NAMALWA (cell line): ENCODE data around the gene LYRM4.
A peak's percentile ranks its signal among the peaks of the same experiment; 100 is the strongest.

ENCODE experiments used
- DNase-seq: peaks from one replicate; pipeline ENCODE4 v3.0.0-alpha.2; 2015; ENCODE audit warnings: low spot score

LYRM4 gene

GRCh38 chr6:5174756-5175549 is 85.8 kb downstream of the LYRM4 start:
- peak; percentile 4 for DNase-seq

DNA sequence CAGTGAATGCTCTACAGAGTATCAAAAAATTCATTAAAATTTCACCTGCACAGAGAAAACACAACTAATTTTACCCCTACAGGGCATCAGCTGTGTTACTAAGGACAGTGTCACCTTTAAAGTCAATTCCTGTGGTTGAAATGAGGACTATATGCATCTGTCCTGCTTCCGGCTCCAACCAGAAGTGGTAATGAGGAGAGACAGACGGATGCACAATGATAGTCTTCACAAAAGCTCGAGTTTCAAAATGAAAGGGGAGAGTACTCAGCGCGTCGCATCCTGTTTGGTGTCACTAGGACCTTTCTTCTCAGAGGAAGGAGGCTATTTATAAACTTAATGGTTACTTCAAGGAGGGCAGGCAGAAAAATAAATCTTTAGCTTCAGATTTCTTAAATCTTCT is 86.5 kb downstream of the LYRM4 start:
- peak; percentile 46 for DNase-seq

DNA sequence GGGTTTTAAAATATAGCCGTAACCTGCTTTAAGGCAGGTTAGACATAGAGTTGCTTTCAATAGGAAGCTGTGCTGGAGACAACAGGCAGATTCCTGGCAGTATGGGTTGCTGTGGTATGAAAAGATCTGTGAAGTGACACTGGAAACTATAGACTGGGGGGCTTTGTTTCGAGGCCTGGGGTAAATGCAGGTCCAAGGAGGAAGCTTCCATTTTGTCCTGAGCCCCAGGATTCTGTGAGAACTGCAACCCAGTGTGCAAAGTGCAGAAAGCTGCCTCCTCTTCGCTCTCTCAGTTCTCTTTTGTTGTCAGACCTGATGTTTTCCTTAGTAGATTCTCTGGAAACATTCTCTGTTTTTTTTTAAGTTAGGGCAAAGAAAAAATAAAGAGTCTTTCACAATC is 86.9 kb downstream of the LYRM4 start:
- no peak for DNase-seq

DNA sequence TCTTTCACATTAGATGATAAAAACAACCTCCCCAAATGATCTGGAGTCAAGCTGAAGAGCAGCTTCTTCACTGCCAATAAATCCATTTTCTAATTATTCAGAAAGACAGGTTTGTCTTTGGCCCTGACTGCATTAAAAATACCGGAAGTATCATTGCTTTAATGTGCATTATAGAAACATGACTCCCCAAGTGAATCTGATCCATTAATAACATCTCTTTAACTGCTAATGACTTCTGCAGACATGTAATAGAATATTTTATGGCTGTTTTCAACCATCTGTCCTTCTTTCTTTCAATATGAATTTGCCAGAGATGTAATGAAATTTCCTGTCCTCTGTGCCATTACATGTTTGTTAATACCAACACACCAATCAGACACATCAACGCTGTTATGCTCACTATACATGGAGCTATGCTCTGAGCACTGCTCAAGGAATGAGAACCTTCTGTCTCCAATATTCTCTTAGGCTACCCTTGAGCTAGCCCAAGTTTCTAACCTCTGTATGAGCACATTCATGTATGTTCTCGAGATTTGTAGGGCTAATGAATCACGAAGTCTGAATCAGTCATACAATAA is 87.8 kb downstream of the LYRM4 start:
- no peak for DNase-seq

GRCh38 chr6:5172041-5172653 is 88.6 kb downstream of the LYRM4 start:
- DNase-seq: no peak

DNA sequence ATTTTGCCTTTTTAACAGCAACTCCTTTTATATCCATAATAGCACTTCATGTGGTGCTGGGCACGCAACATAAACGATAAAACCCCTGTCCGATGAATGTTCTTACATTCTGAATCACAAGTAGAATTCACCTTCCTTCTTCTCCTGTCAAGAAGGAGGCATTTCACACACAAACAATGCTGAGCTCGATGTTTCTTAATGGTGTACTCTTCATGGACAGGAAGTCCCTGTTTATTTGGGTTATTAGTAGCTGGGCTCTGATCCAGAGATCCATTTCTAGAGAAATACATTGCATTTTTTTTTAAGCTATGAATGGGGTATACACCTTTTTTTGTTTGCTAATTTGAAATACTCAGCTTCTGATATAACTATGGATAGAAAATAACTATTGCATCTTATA is 93.2 kb downstream of the LYRM4 start:
- DNase-seq: no peak

DNA sequence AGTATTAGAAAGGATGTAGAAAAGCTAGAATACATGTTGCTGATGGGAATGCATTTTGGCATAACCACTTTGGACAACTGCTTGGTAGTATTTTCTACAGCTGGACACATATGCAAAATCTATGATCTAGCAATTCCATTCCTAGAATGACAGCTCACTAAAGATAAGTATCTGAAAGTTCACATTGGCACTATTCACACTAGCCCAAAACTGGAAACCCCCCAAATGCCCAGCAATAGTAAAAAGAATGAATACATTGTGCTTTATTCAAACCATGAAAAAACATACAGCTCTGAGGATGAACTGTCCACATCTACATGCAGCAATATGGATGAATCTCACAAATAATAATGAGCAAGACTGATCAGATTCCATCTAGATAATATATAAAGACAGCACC is 96.7 kb downstream of the LYRM4 start:
- no peak for DNase-seq

- no peak for DNase-seq
Observed at GRCh38 chr6:5163247-5163646, 97.5 kb downstream of the LYRM4 start.

DNA sequence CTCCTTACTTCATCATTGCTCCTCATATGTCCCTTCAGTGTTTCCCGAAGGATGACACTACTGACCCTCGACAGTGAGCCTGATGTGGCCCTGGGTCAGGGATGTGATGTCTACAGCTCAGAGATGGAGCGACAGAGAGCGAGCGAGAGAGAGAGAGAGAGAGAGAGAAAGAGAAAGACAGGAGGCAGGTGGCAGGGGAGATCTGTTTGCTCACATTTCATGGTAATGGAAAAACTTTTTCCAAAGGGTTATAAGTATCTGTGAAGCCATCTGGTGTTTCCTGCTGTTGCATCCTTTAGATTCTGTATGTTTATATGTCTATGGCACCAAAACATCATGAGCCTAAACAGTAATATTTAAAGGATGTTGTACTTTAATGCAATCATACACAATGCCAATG is 98.4 kb downstream of the LYRM4 start:
- no peak for DNase-seq

DNA sequence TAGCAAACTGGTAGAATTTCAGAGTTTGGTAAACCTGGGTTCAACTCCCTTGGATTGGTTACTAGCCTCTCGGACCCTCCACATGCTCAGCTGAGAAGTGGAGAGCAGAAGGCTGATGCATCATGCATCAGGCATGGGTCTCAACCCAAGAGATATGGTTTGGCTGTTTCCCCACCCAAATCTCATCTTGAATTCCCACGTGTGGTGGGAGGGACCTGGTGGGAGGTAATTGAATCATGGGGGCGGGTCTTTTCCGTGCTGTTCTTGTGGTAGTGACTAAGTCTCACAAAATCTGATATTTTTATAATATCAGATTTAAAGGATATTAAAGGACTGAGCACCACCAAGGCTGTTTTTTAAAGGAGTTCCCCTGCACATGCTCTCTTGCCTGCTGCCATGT is 100.5 kb downstream of the LYRM4 start:
- DNase-seq: no peak

DNA sequence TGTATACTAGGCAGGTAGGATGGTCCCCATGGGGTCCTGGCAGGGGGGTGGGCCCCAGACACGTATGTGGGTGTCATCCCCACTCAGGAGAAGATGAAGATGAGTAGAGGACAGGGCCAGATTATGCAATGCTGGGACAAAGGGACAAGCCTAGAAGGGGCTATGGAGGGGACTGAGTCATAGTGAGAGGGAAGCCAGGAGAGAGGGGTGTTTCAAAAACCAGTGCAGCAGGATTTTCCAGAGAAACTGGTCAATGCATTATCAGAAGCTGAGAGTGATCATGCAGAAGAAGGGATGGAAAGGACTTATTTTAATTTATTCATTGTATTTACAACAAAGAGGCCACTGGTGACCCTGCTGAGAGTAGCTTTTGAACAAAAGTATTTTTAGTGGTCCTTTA is 101.6 kb downstream of the LYRM4 start:
- DNase-seq: no peak

- DNase-seq: no peak
Observed at GRCh38 chr6:5158180-5158579, 102.6 kb downstream of the LYRM4 start.

- no peak for DNase-seq
Observed at GRCh38 chr6:5157621-5158138, 103.1 kb downstream of the LYRM4 start.

DNA sequence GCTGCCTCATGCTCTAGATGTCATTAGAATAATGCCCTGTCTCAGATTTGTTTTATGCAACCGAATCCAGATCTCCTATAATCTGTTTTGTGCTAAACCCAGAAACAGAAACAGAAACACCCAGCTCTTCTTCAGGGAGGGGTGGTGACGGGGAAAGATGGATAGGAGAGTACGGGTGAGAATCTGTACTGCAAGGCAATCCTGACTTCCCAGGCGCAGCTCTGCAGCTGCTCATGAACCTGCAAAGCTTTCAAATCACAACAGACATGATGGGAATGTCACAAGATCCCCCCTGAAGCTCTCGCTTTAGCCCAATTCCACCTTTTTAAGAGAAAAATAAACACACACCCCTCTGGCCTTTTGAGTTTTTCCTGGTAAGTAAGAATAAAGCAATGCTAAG is 104.1 kb downstream of the LYRM4 start:
- no peak for DNase-seq

GRCh38 chr6:5155906-5156305 is 104.8 kb downstream of the LYRM4 start:
- DNase-seq: no peak

- DNase-seq: no peak
Observed at GRCh38 chr6:5153186-5153585, 107.6 kb downstream of the LYRM4 start.

DNA sequence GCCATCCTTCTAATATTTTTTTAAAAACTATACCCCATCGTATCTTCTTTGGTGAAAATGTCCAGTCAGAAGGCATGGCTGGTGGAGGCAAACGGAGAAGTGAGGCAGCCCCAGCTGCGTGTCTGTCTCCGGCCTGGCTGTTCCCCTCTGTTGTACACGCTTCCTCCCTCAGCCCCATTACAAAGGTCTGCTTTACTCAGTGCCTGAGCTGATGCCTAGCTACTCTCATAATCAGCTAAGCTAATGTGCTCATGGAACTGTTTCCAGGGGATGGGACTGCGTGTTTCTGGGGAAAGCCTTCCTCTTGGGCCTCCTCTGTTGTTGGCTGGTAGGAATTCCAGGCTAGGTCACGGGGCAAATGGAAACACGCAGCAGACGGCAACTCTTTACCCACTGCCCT is 108.3 kb downstream of the LYRM4 start:
- DNase-seq: no peak

DNA sequence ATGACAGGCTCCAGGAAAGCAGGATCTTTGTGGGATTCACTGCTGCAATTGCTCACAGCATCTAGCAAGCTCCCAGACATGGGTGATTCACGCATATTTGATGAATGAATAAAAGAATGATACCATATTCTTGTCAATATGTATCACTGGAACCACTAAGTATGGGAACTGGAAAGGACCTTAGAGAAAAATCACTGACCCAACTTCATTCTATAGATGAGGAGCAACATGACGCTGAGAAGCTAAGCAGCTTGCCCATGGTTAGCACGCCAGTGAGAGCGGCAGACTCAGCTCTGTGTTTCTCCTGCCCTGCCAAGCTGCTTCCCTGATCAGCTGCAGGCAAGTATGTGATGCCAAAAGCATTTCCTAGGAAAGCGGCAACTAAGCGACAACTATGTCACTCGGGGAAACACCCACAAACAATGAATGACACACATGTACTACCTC is 108.8 kb downstream of the LYRM4 start:
- no peak for DNase-seq

DNA sequence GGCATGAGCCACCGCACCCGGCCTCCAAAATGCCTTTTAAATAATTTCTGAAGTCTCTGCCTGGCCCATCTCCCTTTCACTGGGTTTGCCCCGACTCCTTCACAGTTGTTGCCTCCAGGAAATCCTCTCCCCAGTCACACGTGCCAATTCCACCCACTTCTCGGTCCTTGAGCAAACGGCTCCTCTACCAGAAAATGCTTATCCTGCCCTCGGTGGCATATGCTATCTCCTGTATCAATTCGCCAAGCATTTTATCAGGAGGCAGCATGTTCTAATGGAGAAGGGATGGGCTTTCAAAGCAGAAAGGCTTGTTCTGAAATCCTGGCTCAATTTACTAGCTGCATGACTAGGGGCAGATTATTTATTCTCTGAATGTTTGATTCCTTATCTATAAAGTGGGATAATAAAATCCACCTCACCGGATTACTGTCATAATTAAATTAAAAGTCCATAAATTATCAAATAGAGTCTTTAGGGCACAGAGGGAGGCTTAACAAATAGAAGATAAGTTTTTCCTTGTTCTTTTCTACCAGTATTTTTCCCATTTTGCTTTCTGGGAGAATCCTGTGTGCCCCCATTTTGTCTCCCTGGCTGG is 109.3 kb downstream of the LYRM4 start:
- DNase-seq: no peak

DNA sequence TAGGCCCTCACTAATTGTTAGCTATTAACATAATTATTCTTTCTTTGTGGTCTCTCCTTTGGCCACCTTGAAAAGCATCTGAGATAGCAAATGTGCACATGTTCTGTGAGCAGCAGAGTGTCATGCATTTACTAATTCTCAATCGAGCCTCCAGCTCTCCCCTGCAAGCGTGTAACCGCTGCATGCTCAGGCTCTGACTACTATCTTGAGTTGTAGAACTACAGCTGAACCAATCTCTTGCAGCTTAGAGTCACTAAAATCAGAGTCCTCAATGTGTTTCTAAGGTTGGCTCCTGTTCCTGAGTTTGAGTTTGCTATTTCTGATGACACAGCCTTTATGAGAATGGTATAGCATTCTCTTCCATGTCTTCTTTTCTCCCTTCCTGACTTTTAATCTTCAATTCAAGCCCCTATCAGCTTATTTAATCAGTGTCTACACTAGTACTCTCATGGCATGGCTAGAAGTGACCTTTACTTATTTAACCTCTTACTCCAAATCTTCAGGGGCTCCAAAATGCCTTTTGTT is 110.1 kb downstream of the LYRM4 start:
- no peak for DNase-seq

DNA sequence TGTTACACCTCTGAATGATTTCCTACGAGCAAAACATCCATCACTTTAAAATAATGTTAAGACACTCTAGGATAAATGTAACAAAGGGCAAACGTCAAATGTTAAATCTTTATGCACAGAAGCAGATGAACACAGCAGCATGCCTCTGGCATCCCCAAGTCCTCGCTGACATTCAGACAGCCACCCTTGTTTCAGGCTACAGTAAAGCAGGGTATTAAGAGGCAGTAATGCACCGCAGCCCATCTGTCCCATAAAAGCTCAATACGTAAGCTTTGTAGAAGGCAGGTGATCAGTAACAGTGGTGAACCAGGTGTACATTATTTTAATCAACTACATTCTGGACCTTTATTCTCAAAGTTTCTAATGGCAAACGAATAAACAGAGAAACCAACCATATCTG is 110.9 kb downstream of the LYRM4 start:
- no peak for DNase-seq

DNA sequence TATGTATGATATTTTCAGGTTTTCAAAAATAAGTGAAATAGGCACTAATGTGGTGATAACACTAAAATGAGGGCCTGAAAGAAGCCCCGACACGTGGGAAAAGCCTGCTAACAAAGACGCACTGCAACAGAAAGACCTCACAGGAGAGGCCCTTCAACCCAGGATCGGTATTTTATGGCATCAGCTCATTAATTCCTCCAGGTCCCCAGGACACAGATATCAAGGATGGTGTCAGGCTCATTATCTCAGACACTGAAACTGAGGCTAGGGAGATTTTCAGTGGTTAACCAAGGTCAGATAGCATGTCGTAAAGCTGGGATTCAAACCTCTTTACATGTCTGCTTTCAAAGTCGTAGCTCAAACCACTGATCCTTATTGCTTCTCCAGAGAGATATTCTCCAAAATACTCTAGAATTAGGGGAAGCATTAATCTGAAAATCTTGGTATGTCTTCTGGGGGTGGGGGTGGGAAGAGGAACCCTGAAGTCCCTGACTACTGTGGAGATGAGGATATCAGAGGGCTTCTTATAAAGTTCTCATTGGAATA is 111.5 kb downstream of the LYRM4 start:
- no peak for DNase-seq
